Keratinocyte (primary cell): ENCODE data around the gene LIPF. TPM values are rescaled to one million over a fixed set of nuclear protein-coding genes. Genes with fewer than 3 reads are reported as not detected.
"Not testable (repeated sequence)": the region's sequence is repeated elsewhere in the genome, so short reads cannot be mapped to it uniquely, and the experiment has no call there.

ENCODE experiments used
- DNase-seq: peaks from one replicate; pipeline ENCODE4 v3.0.0-alpha.2; 2011; ENCODE audit warnings: low read depth, missing footprints, low spot score
- FAIRE-seq: peaks from 2 replicates; lab custom pipeline; 2011; peaks lifted over from hg19 to GRCh38; lab: Jason Lieb, UNC
- H2AFZ ChIP-seq: 2 replicates; pipeline ENCODE4 v1.6.0; 2012; ENCODE audit warnings: low read length, control low read depth, inconsistent platforms; ENCODE audit not compliant: control insufficient read depth
- H3K27ac ChIP-seq: 2 replicates; pipeline ENCODE4 v1.5.1; 2011; ENCODE audit warnings: low read length; ENCODE audit not compliant: control insufficient read depth, insufficient read depth
- H3K27me3 ChIP-seq: 3 replicates; pipeline ENCODE4 v1.6.0; 2011; ENCODE audit warnings: low read length; ENCODE audit not compliant: control insufficient read depth, insufficient read depth; ENCODE audit errors: extremely low read depth
- H3K36me3 ChIP-seq, 2 experiments: 2 replicates in 1 of 2; 3 replicates in 1 of 2; pipeline ENCODE4 v1.5.1; 2011; ENCODE audit warnings: low read length in 2 of 2, mild to moderate bottlenecking in 1 of 2; ENCODE audit not compliant: control insufficient read depth in 2 of 2, insufficient read depth in 2 of 2; ENCODE audit errors: extremely low read depth in 1 of 2
- H3K4me1 ChIP-seq: 3 replicates; pipeline ENCODE4 v1.5.1; 2011; ENCODE audit warnings: low read length; ENCODE audit not compliant: control insufficient read depth, insufficient read depth; ENCODE audit errors: extremely low read depth
- H3K4me2 ChIP-seq: 3 replicates; pipeline ENCODE4 v1.6.0; 2011; ENCODE audit warnings: low read depth, low read length; ENCODE audit not compliant: control insufficient read depth, insufficient read depth; ENCODE audit errors: extremely low read depth
- H3K4me3 ChIP-seq, 3 experiments: fragments of 200-600 bp in 1 of 3; sonication (generic) in 1 of 3; 2 replicates in 2 of 3; 3 replicates in 1 of 3; pipeline ENCODE4 v1.5.1; 2011 to 2016; ENCODE audit warnings: low read length in 3 of 3, mild to moderate bottlenecking in 3 of 3, control low read depth in 2 of 3, inconsistent platforms in 1 of 3, low read depth in 1 of 3, mixed read lengths in 1 of 3, mixed run types in 1 of 3, moderate library complexity in 1 of 3; ENCODE audit not compliant: control insufficient read depth in 2 of 3, insufficient read depth in 2 of 3; ENCODE audit errors: extremely low read depth in 1 of 3
- H3K79me2 ChIP-seq: 2 replicates; pipeline ENCODE4 v1.6.0; 2012; ENCODE audit warnings: low read length; ENCODE audit not compliant: control insufficient read depth, insufficient read depth
- H3K9ac ChIP-seq: 3 replicates; pipeline ENCODE4 v1.6.0; 2011; ENCODE audit warnings: low read length; ENCODE audit not compliant: control insufficient read depth, insufficient read depth; ENCODE audit errors: extremely low read depth
- H3K9me1 ChIP-seq: 3 replicates; pipeline ENCODE4 v1.6.0; 2011; ENCODE audit warnings: low read length; ENCODE audit not compliant: control insufficient read depth, insufficient read depth; ENCODE audit errors: extremely low read depth
- H3K9me3 ChIP-seq: 2 replicates; pipeline ENCODE4 v1.5.1; 2012; ENCODE audit warnings: low read depth, low read length; ENCODE audit not compliant: control insufficient read depth
- H4K20me1 ChIP-seq: 3 replicates; pipeline ENCODE4 v1.6.0; 2011; ENCODE audit warnings: low read length; ENCODE audit not compliant: control insufficient read depth, insufficient read depth; ENCODE audit errors: extremely low read depth
- CTCF ChIP-seq, 3 experiments: IDR thresholded peaks in 1 of 3; conservative IDR thresholded peaks in 1 of 3; optimal IDR thresholded peaks in 1 of 3; 2 replicates in 2 of 3; 3 replicates in 1 of 3; pipeline versions ENCODE3 to v1.5.1; 2011; ENCODE audit warnings: low read length in 3 of 3, mild to moderate bottlenecking in 3 of 3, moderate library complexity in 2 of 3, control low read depth in 1 of 3, inconsistent platforms in 1 of 3; ENCODE audit not compliant: insufficient read depth in 2 of 3; ENCODE audit errors: extremely low read depth in 1 of 3
- EZH2 ChIP-seq: IDR thresholded peaks from one replicate; pipeline ENCODE4 v1.6.1; 2012; ENCODE audit warnings: inconsistent platforms, mild to moderate bottlenecking, low read length, moderate library complexity
- dilution Hi-C: fragments of 300-500 bp; cut with MboI; formaldehyde crosslinking; loops from one replicate; pipeline ENCODE4 v1.7.0; 2020; ENCODE audit warnings: low sequenced_read_pairs; ENCODE audit not compliant: extremely low pct_ligation_motif_present
- polyA plus RNA-seq, 5 experiments: library from polyadenylated mRNA; depleted of rRNA in 3 of 5; stranded (reverse) in 3 of 5; stranded (forward) in 1 of 5; unstranded in 1 of 5; fragments of >200 nt; gene quantifications; 1 replicate in 1 of 5; 2 replicates in 3 of 5; 3 replicates in 1 of 5; pipeline versions ENCODE4 v1.2.1 to v1.2.3, GENCODE V29; 2011 to 2012; ENCODE audit warnings: missing spikeins in 2 of 5, low read depth in 1 of 5, low replicate concordance in 1 of 5

Gene LIPF
- polyA plus RNA-seq, 1 donor (not counting 4 experiments of a cell fraction or from before 2014, with no cell fraction given), result not detected

GRCh38 chr10:88661018-88661417 lies 3.2 kb upstream of the LIPF start:
- Histone ChIP-seq H3K27me3 (no peaks in the 10 kb centered on the region), H3K27ac (no peak overlapping the region), H3K9me1 (no peaks in the 10 kb centered on the region), H3K4me3 (no peak overlapping the region), H3K4me1 (peaks cover 9% of the 10 kb centered on the region), H3K36me3 (no peaks in the 10 kb centered on the region), H3K79me2 (no peaks in the 10 kb centered on the region), H3K9ac (no peak overlapping the region), H4K20me1 (no peaks in the 10 kb centered on the region), H3K9me3 (no peaks in the 10 kb centered on the region), H3K4me2 (no peak overlapping the region), H2AFZ (no peak overlapping the region)
- no peak for FAIRE-seq
- no peak for DNase-seq
- dilution Hi-C loops, result no loop called here
- TF ChIP-seq EZH2, result no peak
- TF ChIP-seq CTCF (optimal IDR thresholded peaks at IDR 0.05 in 1 of 3, IDR thresholded peaks at IDR 0.05 in 1 of 3, conservative IDR thresholded peaks at IDR 0.05 in 1 of 3; ENCODE audit: extremely low read depth in 1 of 3, insufficient read depth in 2 of 3, low read length in 3 of 3), result no peak

- no peaks in the 10 kb centered on the region for H3K9me1 ChIP-seq
- no peak for FAIRE-seq
- H3K27ac ChIP-seq, result no peak overlapping the region
- TF ChIP-seq EZH2 (no peak), CTCF (optimal IDR thresholded peaks at IDR 0.05 in 1 of 3, IDR thresholded peaks at IDR 0.05 in 1 of 3, conservative IDR thresholded peaks at IDR 0.05 in 1 of 3; ENCODE audit: extremely low read depth in 1 of 3, insufficient read depth in 2 of 3, low read length in 3 of 3) (no peak)
- no peaks in the 10 kb centered on the region for H4K20me1 ChIP-seq
- H2AFZ ChIP-seq, result no peak overlapping the region
- no peaks in the 10 kb centered on the region for H3K27me3 ChIP-seq
- no peak overlapping the region for H3K4me3 ChIP-seq
- H3K4me2 ChIP-seq, result no peak overlapping the region
- H3K9ac ChIP-seq, result no peak overlapping the region
- H3K4me1 ChIP-seq, result peaks cover 9% of the 10 kb centered on the region
- no peaks in the 10 kb centered on the region for H3K79me2 ChIP-seq
- dilution Hi-C loops, result no loop called here
- no peaks in the 10 kb centered on the region for H3K36me3 ChIP-seq
- DNase-seq, result no peak
- H3K9me3 ChIP-seq, result no peaks in the 10 kb centered on the region
These were observed 2.7 kb upstream of the LIPF start for GRCh38 chr10:88661577-88661976.

GRCh38 chr10:88663153-88663552 lies 1.1 kb upstream of the LIPF start:
- H3K4me1 ChIP-seq, H4K20me1 ChIP-seq, H3K9me1 ChIP-seq, FAIRE-seq, H2AFZ ChIP-seq, H3K79me2 ChIP-seq, H3K9me3 ChIP-seq, H3K9ac ChIP-seq, H3K4me3 ChIP-seq, DNase-seq, H3K27ac ChIP-seq, dilution Hi-C loops, H3K4me2 ChIP-seq, H3K36me3 ChIP-seq, H3K27me3 ChIP-seq: not testable (repeated sequence)
